Measurements from ENCODE around the gene FOXP2. TPM values are rescaled to one million over a fixed set of nuclear protein-coding genes. Genes with fewer than 3 reads are reported as not detected.

The FOXP2 gene
- total and polyA plus RNA-seq, 10 of the 15 experiments (the other 5 are each of a cell fraction or from before 2014, with no cell fraction given) = 0.99 to 2.5 (median 1.8) TPM

DNA sequence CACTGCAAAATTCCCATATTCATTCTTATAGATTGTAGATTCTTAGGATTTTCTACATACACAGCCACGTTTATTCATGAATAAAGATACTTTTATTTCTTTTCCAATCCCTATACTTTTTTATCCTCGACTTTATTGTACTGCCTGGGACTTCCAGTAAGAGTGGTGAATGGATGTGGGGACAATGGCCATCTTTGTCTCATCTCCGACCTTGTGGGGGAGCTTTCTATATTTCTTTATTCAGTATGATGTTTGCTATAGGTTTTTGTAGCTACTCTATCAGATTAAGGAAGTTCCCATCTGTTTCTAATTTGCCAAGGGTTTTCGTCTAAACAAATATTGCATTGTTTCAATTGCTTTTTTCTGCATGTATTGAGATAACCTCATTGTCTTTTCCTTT, 184.3 kb downstream of the FOXP2 start (continued):
- TF ChIP-seq, protein P1, sequence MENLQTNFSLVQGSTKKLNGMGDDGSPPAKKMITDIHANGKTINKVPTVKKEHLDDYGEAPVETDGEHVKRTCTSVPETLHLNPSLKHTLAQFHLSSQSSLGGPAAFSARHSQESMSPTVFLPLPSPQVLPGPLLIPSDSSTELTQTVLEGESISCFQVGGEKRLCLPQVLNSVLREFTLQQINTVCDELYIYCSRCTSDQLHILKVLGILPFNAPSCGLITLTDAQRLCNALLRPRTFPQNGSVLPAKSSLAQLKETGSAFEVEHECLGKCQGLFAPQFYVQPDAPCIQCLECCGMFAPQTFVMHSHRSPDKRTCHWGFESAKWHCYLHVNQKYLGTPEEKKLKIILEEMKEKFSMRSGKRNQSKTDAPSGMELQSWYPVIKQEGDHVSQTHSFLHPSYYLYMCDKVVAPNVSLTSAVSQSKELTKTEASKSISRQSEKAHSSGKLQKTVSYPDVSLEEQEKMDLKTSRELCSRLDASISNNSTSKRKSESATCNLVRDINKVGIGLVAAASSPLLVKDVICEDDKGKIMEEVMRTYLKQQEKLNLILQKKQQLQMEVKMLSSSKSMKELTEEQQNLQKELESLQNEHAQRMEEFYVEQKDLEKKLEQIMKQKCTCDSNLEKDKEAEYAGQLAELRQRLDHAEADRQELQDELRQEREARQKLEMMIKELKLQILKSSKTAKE (IDR thresholded peaks at IDR 0.05; ENCODE audit: low read depth, poor library complexity, severe bottlenecking) = no peak
- TF ChIP-seq MXI1 (IDR thresholded peaks at IDR 0.05; ENCODE audit: low read depth, low read length) (no peak), KAT2A (conservative IDR thresholded peaks at IDR 0.05; ENCODE audit: control insufficient read depth, low read depth, low read length) (no peak), IRF4 (IDR thresholded peaks at IDR 0.05; ENCODE audit: low read depth, low read length) (no peak), RELA (IDR thresholded peaks at IDR 0.05; ENCODE audit: borderline replicate concordance, partially characterized antibody) (no peak), TARDBP (IDR thresholded peaks at IDR 0.05; ENCODE audit: borderline replicate concordance) (no peak), SMAD5 (IDR thresholded peaks at IDR 0.05; ENCODE audit: low read depth) (no peak)

DNA sequence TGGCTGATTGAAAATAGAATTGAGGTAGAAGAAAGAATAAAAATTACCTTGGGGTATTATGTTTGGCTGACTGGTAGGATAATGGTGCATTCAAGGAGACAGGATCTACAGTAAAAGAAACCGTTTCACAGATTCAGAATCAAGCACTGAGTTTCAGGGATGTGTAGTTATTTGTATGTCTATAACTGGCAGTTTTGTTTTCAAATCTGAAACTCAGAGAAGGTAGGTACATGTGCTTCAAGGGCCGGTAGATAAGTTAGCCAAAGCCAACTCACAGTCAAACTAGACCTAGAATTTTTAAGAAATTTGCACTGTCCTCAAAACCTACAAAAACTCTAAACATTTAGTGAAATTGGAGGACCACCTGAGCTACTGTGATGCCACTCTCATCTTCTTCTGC, 191.5 kb downstream of the FOXP2 start:
- no peak overlapping the region for H3K4me2 ChIP-seq (ENCODE audit: control insufficient read depth, insufficient read depth)
- SMC1A ChIA-PET (ENCODE audit: uncharacterized antibody, unreplicated experiment) = no interaction called here
- H3K9ac ChIP-seq (ENCODE audit: control insufficient read depth, insufficient read depth, low read length) = no peak overlapping the region
- no peak overlapping the region for H2AFZ ChIP-seq (ENCODE audit: control insufficient read depth, low read depth, low read length)
- no peaks in the 10 kb centered on the region for H3K27me3 ChIP-seq (replicated peaks in 1 of 2; ENCODE audit: control insufficient read depth in 2 of 2, insufficient read depth in 2 of 2, low read length in 1 of 2)
- POLR2A ChIA-PET = no interaction called here
- peak; percentile 36; the same call in 2 of the 3 replicates for ATAC-seq
- BruUV-seq (replicated peaks) = no TSS peak
- no peak for DNase-seq (ENCODE audit: low read depth, low spot score)
- no peak overlapping the region for H3K4me3 ChIP-seq
- RAD21 ChIA-PET (ENCODE audit: unreplicated experiment) = no interaction called here
- H3K36me3 ChIP-seq (ENCODE audit: control insufficient read depth in 2 of 2, insufficient read depth in 2 of 2, low read length in 1 of 2) = no peaks in the 10 kb centered on the region
- no peaks in the 10 kb centered on the region for H3K79me2 ChIP-seq (ENCODE audit: control insufficient read depth, insufficient read depth, low read length)
- 25% methylated on average over 2 of the region's 2 CpGs for WGBS (ENCODE audit: insufficient coverage, insufficient replicate concordance, low lambda C conversion rate, missing lambda C conversion rate)
- H4K20me1 ChIP-seq (ENCODE audit: control insufficient read depth, insufficient read depth) = no peaks in the 10 kb centered on the region
- in situ Hi-C loops (cut with MboI) = no loop called here
- H3K9me3 ChIP-seq (replicated peaks; ENCODE audit: control insufficient read depth, insufficient read depth, low read length) = no peaks in the 10 kb centered on the region; the same call in 2 of the 3 replicates
- H3K4me1 ChIP-seq (ENCODE audit: control insufficient read depth, insufficient read depth, low read length) = no peaks in the 10 kb centered on the region
- CTCF ChIA-PET = no interaction called here
- H3K27ac ChIP-seq (ENCODE audit: control insufficient read depth, insufficient read depth) = no peak overlapping the region
- intact Hi-C loops (cut with micrococcal nuclease; ENCODE audit: unreplicated experiment) = no loop called here
- no peak for FAIRE-seq
- TF ChIP-seq BRCA1 (IDR thresholded peaks at IDR 0.05; ENCODE audit: low read depth, low read length) (no peak), GATAD2B (conservative IDR thresholded peaks at IDR 0.05; ENCODE audit: low read depth) (no peak), SP1 (IDR thresholded peaks at IDR 0.05; ENCODE audit: low read depth, low read length) (no peak), TCF7 (IDR thresholded peaks at IDR 0.05; ENCODE audit: borderline replicate concordance) (no peak), SRF (IDR thresholded peaks at IDR 0.05; ENCODE audit: low read depth in 2 of 2, low read length in 2 of 2) (no peak), TARDBP (IDR thresholded peaks at IDR 0.05; ENCODE audit: borderline replicate concordance) (no peak), MYB (IDR thresholded peaks at IDR 0.05; ENCODE audit: borderline replicate concordance, low read depth, low read length) (no peak)
- TF ChIP-seq, protein P2, sequence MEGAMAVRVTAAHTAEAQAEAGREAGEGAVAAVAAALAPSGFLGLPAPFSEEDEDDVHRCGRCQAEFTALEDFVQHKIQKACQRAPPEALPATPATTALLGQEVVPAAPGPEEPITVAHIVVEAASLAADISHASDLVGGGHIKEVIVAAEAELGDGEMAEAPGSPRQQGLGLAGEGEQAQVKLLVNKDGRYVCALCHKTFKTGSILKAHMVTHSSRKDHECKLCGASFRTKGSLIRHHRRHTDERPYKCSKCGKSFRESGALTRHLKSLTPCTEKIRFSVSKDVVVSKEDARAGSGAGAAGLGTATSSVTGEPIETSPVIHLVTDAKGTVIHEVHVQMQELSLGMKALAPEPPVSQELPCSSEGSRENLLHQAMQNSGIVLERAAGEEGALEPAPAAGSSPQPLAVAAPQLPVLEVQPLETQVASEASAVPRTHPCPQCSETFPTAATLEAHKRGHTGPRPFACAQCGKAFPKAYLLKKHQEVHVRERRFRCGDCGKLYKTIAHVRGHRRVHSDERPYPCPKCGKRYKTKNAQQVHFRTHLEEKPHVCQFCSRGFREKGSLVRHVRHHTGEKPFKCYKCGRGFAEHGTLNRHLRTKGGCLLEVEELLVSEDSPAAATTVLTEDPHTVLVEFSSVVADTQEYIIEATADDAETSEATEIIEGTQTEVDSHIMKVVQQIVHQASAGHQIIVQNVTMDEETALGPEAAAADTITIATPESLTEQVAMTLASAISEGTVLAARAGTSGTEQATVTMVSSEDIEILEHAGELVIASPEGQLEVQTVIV (IDR thresholded peaks at IDR 0.05; ENCODE audit: borderline replicate concordance, partially characterized antibody) = no peak
- TF ChIP-seq, protein P3, sequence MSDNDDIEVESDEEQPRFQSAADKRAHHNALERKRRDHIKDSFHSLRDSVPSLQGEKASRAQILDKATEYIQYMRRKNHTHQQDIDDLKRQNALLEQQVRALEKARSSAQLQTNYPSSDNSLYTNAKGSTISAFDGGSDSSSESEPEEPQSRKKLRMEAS (IDR thresholded peaks at IDR 0.05; ENCODE audit: low read depth, low read length) = no peak
- TF ChIP-seq, protein P4, sequence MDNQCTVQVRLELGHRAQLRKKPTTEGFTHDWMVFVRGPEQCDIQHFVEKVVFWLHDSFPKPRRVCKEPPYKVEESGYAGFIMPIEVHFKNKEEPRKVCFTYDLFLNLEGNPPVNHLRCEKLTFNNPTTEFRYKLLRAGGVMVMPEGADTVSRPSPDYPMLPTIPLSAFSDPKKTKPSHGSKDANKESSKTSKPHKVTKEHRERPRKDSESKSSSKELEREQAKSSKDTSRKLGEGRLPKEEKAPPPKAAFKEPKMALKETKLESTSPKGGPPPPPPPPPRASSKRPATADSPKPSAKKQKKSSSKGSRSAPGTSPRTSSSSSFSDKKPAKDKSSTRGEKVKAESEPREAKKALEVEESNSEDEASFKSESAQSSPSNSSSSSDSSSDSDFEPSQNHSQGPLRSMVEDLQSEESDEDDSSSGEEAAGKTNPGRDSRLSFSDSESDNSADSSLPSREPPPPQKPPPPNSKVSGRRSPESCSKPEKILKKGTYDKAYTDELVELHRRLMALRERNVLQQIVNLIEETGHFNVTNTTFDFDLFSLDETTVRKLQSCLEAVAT (IDR thresholded peaks at IDR 0.05) = no peak
- TF ChIP-seq, protein P5, sequence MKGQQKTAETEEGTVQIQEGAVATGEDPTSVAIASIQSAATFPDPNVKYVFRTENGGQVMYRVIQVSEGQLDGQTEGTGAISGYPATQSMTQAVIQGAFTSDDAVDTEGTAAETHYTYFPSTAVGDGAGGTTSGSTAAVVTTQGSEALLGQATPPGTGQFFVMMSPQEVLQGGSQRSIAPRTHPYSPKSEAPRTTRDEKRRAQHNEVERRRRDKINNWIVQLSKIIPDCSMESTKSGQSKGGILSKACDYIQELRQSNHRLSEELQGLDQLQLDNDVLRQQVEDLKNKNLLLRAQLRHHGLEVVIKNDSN (IDR thresholded peaks at IDR 0.05; ENCODE audit: borderline replicate concordance, extremely low read length, insufficient read depth, low read depth, low read length) = no peak

Measured in GM12878 (cell line).